Mammary epithelial cell (primary cell): Measurements from ENCODE around the gene ZGPAT.

Experiments
- CTCF ChIP-seq, 2 donors: IDR thresholded peaks in 1 of 2; conservative IDR thresholded peaks in 1 of 2; 2 replicates each; pipeline ENCODE4 v1.5.1; 2011 to 2012; ENCODE audit warnings: inconsistent platforms in 2 of 2, low read length in 2 of 2, mild to moderate bottlenecking in 2 of 2, control low read depth in 1 of 2, low read depth in 1 of 2; ENCODE audit not compliant: insufficient read depth in 1 of 2; ENCODE audit errors: extremely low read depth in 1 of 2
- EZH2 ChIP-seq: IDR thresholded peaks from 2 replicates; pipeline ENCODE4 v1.6.1; 2012; ENCODE audit warnings: low read length, inconsistent platforms, borderline replicate concordance

- no peak for TF ChIP-seq CTCF (conservative IDR thresholded peaks at IDR 0.05 in 1 of 2, IDR thresholded peaks at IDR 0.05 in 1 of 2; ENCODE audit: extremely low read depth in 1 of 2, insufficient read depth in 1 of 2, low read depth in 1 of 2, low read length in 2 of 2)
- TF ChIP-seq EZH2, result no peak
These were observed 40.5 kb downstream of the ZGPAT start for GRCh38 chr20:63748070-63748933.
